GM18498 (cell line): Measurements from ENCODE around the gene CREB3L1.
A peak's percentile ranks its signal among the peaks of the same experiment; 100 is the strongest.

Experiments
- ATAC-seq: cut with Tn5 transposase; IDR thresholded peaks from one replicate; pipeline ENCODE4 v1.9.1; 2021; ENCODE audit warnings: mild to moderate bottlenecking, moderate library complexity; ENCODE audit not compliant: unreplicated experiment

CREB3L1 gene

GRCh38 chr11:46277622-46278386, at the start of gene CREB3L1:
Gene CREB3L1, plus strand, starts transcription at chr11:46277662. Its CDS starts 450 bp downstream, at chr11:46278112.
- ATAC-seq: peak; percentile 57

GRCh38 chr11:46229230-46229629, 48.2 kb upstream of the CREB3L1 start:
- no peak for ATAC-seq

- no peak for ATAC-seq
These were observed 43.2 kb upstream of the CREB3L1 start for GRCh38 chr11:46234311-46234710.

GRCh38 chr11:46235777-46236688, 41.4 kb upstream of the CREB3L1 start:
- no peak for ATAC-seq

GRCh38 chr11:46236918-46237247, 40.6 kb upstream of the CREB3L1 start:
- no peak for ATAC-seq

- no peak for ATAC-seq
These were observed 40.0 kb upstream of the CREB3L1 start for GRCh38 chr11:46237248-46238077.

GRCh38 chr11:46238078-46238966, 39.1 kb upstream of the CREB3L1 start:
- no peak for ATAC-seq

- ATAC-seq: peak; percentile 69
These were observed 38.3 kb upstream of the CREB3L1 start for GRCh38 chr11:46238967-46239800.

GRCh38 chr11:46239801-46240061, 37.7 kb upstream of the CREB3L1 start:
- ATAC-seq: no peak

- ATAC-seq: no peak
These were observed 37.1 kb upstream of the CREB3L1 start for GRCh38 chr11:46240371-46240770.

- no peak for ATAC-seq
These were observed 36.6 kb upstream of the CREB3L1 start for GRCh38 chr11:46240861-46241260.

- no peak for ATAC-seq
These were observed 35.2 kb upstream of the CREB3L1 start for GRCh38 chr11:46242041-46242951.

- ATAC-seq: peak; percentile 78
These were observed 34.3 kb upstream of the CREB3L1 start for GRCh38 chr11:46242952-46243795.

GRCh38 chr11:46243796-46244109, 33.7 kb upstream of the CREB3L1 start:
- ATAC-seq: no peak

- no peak for ATAC-seq
These were observed 30.9 kb upstream of the CREB3L1 start for GRCh38 chr11:46246521-46246920.

- ATAC-seq: no peak
These were observed 30.4 kb upstream of the CREB3L1 start for GRCh38 chr11:46247090-46247489.

GRCh38 chr11:46247659-46248058, 29.8 kb upstream of the CREB3L1 start:
- no peak for ATAC-seq
